ENCODE measurements around the gene VKORC1.

The VKORC1 gene

DNA sequence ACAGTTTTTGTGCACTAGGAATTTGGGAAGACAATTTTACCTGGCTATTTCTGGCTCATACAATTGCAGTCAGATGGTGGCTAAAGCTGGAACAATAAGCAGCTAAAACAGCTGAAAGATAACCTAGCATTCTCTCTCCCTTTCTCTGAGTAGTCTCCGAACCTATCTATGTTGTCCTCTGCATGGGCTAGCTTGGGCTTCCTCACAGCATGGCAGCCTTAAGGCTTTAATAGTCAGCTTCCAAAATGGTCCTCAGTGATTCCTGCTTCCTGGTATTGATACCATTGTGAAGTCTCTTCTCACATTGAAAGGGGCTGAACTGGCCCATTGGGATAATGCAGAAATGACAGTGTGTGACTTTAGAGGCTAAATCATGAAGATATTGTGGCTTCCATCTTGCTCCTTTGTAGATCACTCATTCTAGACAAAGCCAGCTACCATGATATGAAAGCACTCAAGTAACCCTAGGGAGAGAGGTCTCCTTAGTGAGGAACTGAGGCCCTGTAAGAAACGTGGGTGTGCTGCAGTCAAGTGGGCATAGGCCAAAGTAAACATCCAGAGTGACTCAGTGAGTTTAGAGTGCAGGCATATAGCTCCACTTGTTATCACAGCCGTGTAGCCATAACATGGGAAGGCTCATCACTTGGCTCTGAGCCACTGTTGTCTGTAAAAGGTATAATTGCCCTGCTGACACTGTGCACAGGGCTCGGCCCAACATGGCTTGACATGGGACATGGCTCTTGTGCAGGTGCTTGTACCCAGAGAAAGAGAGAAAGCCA is 5.5 kb upstream of the VKORC1 start:
- TF ChIP-seq, protein P1, sequence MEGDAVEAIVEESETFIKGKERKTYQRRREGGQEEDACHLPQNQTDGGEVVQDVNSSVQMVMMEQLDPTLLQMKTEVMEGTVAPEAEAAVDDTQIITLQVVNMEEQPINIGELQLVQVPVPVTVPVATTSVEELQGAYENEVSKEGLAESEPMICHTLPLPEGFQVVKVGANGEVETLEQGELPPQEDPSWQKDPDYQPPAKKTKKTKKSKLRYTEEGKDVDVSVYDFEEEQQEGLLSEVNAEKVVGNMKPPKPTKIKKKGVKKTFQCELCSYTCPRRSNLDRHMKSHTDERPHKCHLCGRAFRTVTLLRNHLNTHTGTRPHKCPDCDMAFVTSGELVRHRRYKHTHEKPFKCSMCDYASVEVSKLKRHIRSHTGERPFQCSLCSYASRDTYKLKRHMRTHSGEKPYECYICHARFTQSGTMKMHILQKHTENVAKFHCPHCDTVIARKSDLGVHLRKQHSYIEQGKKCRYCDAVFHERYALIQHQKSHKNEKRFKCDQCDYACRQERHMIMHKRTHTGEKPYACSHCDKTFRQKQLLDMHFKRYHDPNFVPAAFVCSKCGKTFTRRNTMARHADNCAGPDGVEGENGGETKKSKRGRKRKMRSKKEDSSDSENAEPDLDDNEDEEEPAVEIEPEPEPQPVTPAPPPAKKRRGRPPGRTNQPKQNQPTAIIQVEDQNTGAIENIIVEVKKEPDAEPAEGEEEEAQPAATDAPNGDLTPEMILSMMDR (conservative IDR thresholded peaks at IDR 0.05) = no peak
- no peak for TF ChIP-seq ZFX (IDR thresholded peaks at IDR 0.05)
- H3K27ac ChIP-seq = no peak overlapping the region

DNA sequence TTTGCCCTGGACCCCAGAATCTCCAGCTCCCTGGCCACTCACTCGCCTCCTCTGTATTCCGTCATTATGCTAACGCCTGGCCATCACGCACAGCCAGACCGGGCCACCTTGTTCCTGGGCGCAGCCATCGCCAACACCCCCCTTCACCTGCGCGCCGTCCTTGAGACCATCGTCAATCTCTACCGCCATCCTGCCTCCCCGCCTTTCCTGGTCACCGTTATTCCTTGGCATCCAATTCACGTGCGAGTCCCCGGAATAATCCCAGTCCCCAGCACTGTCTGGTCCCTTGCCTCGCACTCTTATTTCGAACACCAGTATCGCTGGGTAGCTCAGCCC is 541 bp downstream of the VKORC1 start:
- TF ChIP-seq, protein P1 (conservative IDR thresholded peaks at IDR 0.05) = no peak
- TF ChIP-seq ZFX (IDR thresholded peaks at IDR 0.05) = no peak
- peak overlapping the region; percentile 84 for H3K27ac ChIP-seq

DNA sequence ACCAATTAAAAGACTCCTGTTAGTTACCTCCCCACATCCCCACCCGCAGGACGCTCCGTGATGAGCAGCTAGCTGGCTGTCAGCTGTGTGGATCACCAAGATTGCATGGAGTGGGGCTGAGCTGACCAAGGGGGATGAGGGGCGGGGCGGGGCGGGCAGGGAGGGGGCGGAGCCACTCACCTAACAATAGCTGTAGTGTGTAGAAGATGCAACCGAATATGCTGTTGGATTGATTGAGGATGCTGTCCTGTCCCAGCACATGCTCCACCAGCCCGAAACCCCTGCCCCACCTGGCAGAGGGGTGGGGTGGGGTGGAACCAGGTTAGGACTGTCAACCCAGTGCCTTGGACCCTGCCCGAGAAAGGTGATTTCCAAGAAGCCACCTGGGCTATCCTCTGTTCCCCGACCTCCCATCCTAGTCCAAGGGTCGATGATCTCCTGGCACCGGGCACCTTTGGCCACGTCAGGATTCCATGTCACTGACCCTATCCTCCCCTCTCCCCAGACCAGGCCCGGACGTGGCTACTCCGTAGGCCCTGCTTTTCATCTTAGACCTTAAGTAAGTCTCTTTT is 1.4 kb downstream of the VKORC1 start:
- peak overlapping the region; percentile 84 for H3K27ac ChIP-seq
- no peak for TF ChIP-seq ZFX (IDR thresholded peaks at IDR 0.05)
- TF ChIP-seq, protein P1 (conservative IDR thresholded peaks at IDR 0.05) = no peak

DNA sequence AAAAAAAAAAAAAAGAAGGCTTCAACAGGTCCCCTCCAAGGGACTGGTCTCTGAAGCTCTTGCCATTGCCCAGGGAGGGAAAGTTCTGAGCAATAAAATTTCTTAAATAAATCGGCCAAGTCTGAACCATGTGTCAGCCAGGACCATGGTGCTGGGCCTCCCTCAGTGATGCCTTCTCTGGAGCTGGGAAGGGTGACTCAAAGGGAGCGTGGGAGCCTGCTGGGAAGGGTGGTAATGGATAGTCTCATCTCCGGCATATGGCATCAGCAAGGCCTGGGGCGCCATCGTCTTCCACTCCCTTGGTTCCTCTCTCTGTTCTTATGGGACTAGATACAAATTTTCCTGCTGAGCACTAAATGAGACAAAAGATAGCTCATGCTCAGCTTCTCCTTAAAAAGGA is 2.3 kb downstream of the VKORC1 start:
- TF ChIP-seq, protein P1 (conservative IDR thresholded peaks at IDR 0.05) = no peak
- TF ChIP-seq ZFX (IDR thresholded peaks at IDR 0.05) = no peak
- no peak overlapping the region; the same call in 1 of the 2 replicates for H3K27ac ChIP-seq

DNA sequence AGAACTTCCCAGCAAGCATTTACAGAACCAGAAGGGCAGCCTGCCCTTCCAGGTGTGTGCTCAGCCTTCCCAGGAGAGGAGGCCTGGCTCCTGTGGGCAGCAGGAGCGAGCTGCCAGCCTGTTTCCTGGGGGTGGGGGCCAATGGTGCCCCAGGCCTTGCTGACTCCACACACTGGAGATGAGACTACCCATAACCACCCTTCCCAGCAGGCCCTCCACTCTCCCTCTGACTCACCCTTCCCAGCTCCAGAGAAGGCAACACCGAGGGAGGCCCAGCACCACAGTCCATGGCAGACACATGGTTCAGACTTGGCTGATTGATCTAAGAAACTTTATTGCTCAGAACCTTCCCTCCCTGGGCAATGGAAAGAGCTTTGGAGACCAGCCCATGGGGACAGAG is 4.1 kb downstream of the VKORC1 start:
- no peak for TF ChIP-seq ZFX (IDR thresholded peaks at IDR 0.05)
- TF ChIP-seq, protein P1 (conservative IDR thresholded peaks at IDR 0.05) = no peak
- H3K27ac ChIP-seq = no peak overlapping the region

DNA sequence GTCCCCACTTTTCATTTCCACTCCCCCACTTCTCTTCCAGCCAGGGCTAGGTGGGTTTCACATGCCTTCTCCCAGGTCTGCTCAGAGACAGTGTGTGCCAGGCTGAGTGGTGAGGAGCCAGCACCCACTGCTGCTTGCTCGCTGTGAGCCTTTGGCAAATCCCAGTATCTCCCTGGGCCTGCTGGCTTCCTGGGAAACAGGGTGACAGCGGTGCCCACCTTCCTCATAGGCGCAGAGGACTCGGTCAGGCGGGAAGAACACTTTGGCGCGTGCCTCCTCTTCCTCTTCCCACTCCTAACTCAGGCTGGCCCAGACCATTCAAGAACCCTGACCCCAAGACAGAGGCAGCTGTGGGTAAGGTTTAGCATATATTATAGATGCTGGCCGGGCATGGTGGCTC is 5.4 kb downstream of the VKORC1 start:
- H3K27ac ChIP-seq = no peak overlapping the region
- no peak for TF ChIP-seq ZFX (IDR thresholded peaks at IDR 0.05)
- TF ChIP-seq, protein P1 (conservative IDR thresholded peaks at IDR 0.05) = no peak

DNA sequence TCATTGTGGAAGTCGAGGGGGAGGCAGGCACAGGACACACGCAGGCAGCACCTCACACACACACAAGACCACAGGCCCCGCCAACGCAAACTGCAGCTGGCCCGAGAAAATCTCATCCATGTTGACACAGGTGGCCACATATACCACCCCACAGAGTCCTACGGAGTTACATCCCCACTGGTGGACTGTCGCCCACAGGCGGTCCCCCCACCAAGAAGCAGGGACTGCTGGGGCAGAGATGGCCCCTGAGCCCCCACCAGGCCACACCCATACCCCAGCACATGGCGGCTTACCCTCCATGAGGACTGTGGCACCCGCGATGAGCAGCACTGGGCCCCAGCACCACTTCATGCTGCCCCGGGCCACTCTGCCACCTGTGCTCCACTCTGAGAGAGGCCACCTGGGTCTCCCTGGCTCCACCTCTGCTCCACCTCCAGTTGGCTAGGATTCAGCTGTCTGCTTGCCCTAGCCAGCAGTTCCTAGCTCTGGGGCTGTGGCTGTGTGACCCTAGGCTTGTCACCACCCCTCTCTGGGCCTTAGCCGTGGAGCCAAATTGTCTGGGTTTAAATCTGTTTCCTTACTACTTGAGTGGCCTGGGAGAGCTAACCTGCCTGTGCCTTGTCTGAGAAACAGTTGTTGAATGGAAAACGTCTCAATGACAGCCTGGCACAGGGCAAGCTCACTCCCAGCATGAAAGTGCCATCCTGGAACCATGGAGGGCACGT is 6.0 kb downstream of the VKORC1 start, which contains the start of gene PRSS53:
TSS of gene PRSS53 (minus strand) at position 485 of the 725 bp plus-strand sequence. CDS start at position 351, 134 bp downstream.
- TF ChIP-seq, protein P1 (conservative IDR thresholded peaks at IDR 0.05) = no peak
- no peak for TF ChIP-seq ZFX (IDR thresholded peaks at IDR 0.05)
- H3K27ac ChIP-seq = no peak within 1 kb of the TSS

Measured in C4-2B (cell line).